ENCODE results near the gene KLF7. TPM values are rescaled to one million over a fixed set of nuclear protein-coding genes. Genes with fewer than 3 reads are reported as not detected.

KLF7 gene
- total RNA-seq, 1 experiment from 2014 or later: 15.4 TPM

DNA sequence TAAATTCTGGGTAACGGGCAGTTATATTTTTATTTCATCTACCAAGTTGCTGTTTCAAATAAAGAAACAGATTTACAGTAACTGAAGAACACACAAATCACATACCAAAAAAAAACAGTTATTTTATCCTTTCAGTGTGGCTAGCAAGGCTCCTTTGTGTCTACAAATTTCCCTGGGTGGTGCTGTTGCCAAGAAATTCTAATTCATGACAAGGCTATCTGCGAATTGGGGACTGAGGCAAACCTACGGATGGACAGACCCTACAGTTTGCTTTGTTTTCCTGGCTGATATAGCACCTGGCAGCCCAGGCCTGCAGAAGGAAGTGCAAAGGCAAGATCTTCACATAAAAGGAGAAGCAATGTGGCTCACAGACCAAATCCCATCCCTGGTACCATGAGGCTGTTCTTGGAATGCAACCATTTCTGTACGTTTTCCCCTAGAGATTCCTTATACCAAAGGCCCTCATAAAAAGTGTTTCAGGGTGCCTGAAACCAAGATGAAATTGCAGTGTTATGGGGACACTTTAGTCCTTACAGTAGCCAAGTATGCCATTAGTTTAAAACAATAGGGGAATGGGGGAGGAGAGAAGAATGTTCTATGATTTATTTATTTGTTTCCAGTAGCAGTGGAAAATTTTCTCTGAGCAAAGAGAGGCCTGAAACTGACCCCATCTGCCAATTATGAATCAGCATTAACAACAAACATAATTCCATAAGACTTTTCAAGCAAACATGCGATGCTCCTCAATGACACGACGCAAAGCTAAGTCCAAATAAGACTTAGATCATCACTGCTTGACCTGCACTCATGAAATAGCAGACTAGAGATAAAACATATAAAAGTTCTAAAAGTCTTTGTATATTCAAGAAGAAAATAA lies 4.3 kb downstream of the KLF7 start:
- BruUV-seq (replicated peaks): no TSS peak
- H3K27ac ChIP-seq (ENCODE audit: low read depth, low read length): no peak overlapping the region
- intact Hi-C loops (cut with micrococcal nuclease): no loop called here
- no peak overlapping the region for H3K9ac ChIP-seq (ENCODE audit: low read length)
- RAD21 ChIA-PET (ENCODE audit: low non-redundant PET in 1 of 2, low total read pairs in 2 of 2, uncharacterized antibody in 2 of 2, unreplicated experiment in 2 of 2): no interaction called here
- TF ChIP-seq RAD21 (IDR thresholded peaks at IDR 0.05; ENCODE audit: low read depth) (peak; percentile 10; the same call in 1 of the 2 replicates), ZBTB33 (IDR thresholded peaks at IDR 0.05; ENCODE audit: extremely low read depth, insufficient replicate concordance, low read length) (no peak), JUND (IDR thresholded peaks at IDR 0.05) (0 out of 2 replicates have a peak, but pooled peaks have one; percentile 11)
- H3K9me2 ChIP-seq (ENCODE audit: insufficient read depth): no peaks in the 10 kb centered on the region
- CTCF ChIA-PET: no interaction called here
- no peak overlapping the region for H3K4me3 ChIP-seq (replicated peaks in 1 of 2; ENCODE audit: low read depth in 1 of 2, low read length in 2 of 2)
- ATAC-seq: no peak
- H2AFZ ChIP-seq (ENCODE audit: low read depth, low read length, poor library complexity, severe bottlenecking): no peak overlapping the region
- no peaks in the 10 kb centered on the region for H3K27me3 ChIP-seq (ENCODE audit: insufficient read depth, low read length)
- no peaks in the 10 kb centered on the region for H4K20me1 ChIP-seq (ENCODE audit: insufficient read depth)
- POLR2A ChIA-PET: no interaction called here
- no peaks in the 10 kb centered on the region for H3K36me3 ChIP-seq (ENCODE audit: control insufficient read depth in 1 of 2, insufficient read depth in 2 of 2, low read length in 2 of 2)
- peaks cover 19 to 45% of the 10 kb centered on the region in 2 experiments for H3K4me1 ChIP-seq (ENCODE audit: control insufficient read depth in 1 of 2, insufficient read depth in 2 of 2, low read length in 2 of 2)
- 0 out of 2 replicates have a peak, but pooled peaks cover 4% of the 10 kb centered on the region for H3K79me2 ChIP-seq (ENCODE audit: insufficient read depth, low read length)
- no peak for DNase-seq (ENCODE audit: low read depth, low spot score)
- no peaks in the 10 kb centered on the region for H3K9me3 ChIP-seq (ENCODE audit: control insufficient read depth in 1 of 2, insufficient read depth in 1 of 2, low read depth in 1 of 2, low read length in 2 of 2)
- H3K4me2 ChIP-seq (ENCODE audit: low read length): 0 out of 2 replicates have a peak overlapping the region, but pooled peaks have one; percentile 4

GRCh38 chr2:207160115-207160514 lies 5.6 kb downstream of the KLF7 start:
- DNase-seq (ENCODE audit: low read depth, low spot score): no peak
- H3K9me2 ChIP-seq (ENCODE audit: insufficient read depth): no peaks in the 10 kb centered on the region
- RAD21 ChIA-PET (ENCODE audit: low non-redundant PET in 1 of 2, low total read pairs in 2 of 2, uncharacterized antibody in 2 of 2, unreplicated experiment in 2 of 2): no interaction called here
- 0 out of 2 replicates have a peak, but pooled peaks cover 4% of the 10 kb centered on the region for H3K79me2 ChIP-seq (ENCODE audit: insufficient read depth, low read length)
- intact Hi-C loops (cut with micrococcal nuclease): no loop called here
- no peak overlapping the region for H3K9ac ChIP-seq (ENCODE audit: low read length)
- no peak overlapping the region for H3K4me2 ChIP-seq (ENCODE audit: low read length)
- no peak for ATAC-seq
- POLR2A ChIA-PET: no interaction called here
- no peak overlapping the region for H2AFZ ChIP-seq (ENCODE audit: low read depth, low read length, poor library complexity, severe bottlenecking)
- no peak overlapping the region for H3K4me3 ChIP-seq (replicated peaks in 1 of 2; ENCODE audit: low read depth in 1 of 2, low read length in 2 of 2)
- H3K27ac ChIP-seq (ENCODE audit: low read depth, low read length): no peak overlapping the region
- H3K27me3 ChIP-seq (ENCODE audit: insufficient read depth, low read length): no peaks in the 10 kb centered on the region
- CTCF ChIA-PET: no interaction called here
- H3K9me3 ChIP-seq (ENCODE audit: control insufficient read depth in 1 of 2, insufficient read depth in 1 of 2, low read depth in 1 of 2, low read length in 2 of 2): no peaks in the 10 kb centered on the region
- peaks cover 17 to 35% of the 10 kb centered on the region in 2 experiments for H3K4me1 ChIP-seq (ENCODE audit: control insufficient read depth in 1 of 2, insufficient read depth in 2 of 2, low read length in 2 of 2)
- H4K20me1 ChIP-seq (ENCODE audit: insufficient read depth): no peaks in the 10 kb centered on the region
- H3K36me3 ChIP-seq (ENCODE audit: control insufficient read depth in 1 of 2, insufficient read depth in 2 of 2, low read length in 2 of 2): no peaks in the 10 kb centered on the region
- no TSS peak for BruUV-seq (replicated peaks)
- TF ChIP-seq, protein P1, sequence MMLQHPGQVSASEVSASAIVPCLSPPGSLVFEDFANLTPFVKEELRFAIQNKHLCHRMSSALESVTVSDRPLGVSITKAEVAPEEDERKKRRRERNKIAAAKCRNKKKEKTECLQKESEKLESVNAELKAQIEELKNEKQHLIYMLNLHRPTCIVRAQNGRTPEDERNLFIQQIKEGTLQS (IDR thresholded peaks at IDR 0.05): no peak
- TF ChIP-seq POLR2AphosphoS5 (IDR thresholded peaks at IDR 0.05; ENCODE audit: low read depth, low read length): no peak
- TF ChIP-seq, protein P2, sequence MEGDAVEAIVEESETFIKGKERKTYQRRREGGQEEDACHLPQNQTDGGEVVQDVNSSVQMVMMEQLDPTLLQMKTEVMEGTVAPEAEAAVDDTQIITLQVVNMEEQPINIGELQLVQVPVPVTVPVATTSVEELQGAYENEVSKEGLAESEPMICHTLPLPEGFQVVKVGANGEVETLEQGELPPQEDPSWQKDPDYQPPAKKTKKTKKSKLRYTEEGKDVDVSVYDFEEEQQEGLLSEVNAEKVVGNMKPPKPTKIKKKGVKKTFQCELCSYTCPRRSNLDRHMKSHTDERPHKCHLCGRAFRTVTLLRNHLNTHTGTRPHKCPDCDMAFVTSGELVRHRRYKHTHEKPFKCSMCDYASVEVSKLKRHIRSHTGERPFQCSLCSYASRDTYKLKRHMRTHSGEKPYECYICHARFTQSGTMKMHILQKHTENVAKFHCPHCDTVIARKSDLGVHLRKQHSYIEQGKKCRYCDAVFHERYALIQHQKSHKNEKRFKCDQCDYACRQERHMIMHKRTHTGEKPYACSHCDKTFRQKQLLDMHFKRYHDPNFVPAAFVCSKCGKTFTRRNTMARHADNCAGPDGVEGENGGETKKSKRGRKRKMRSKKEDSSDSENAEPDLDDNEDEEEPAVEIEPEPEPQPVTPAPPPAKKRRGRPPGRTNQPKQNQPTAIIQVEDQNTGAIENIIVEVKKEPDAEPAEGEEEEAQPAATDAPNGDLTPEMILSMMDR (IDR thresholded peaks at IDR 0.05 in 2 of 3, conservative IDR thresholded peaks at IDR 0.05 in 1 of 3; ENCODE audit: borderline replicate concordance in 1 of 3, insufficient read depth in 1 of 3, low read depth in 2 of 3, low read length in 2 of 3): no peak
